HG02759 (cell line): ENCODE data around the gene TMEM184B.
A peak's percentile ranks its signal among the peaks of the same experiment; 100 is the strongest.

Experiments
- ATAC-seq: cut with Tn5 transposase; IDR thresholded peaks from one replicate; pipeline ENCODE4 v1.9.1; 2021; ENCODE audit warnings: mild to moderate bottlenecking, moderate library complexity; ENCODE audit not compliant: unreplicated experiment

The TMEM184B gene

DNA sequence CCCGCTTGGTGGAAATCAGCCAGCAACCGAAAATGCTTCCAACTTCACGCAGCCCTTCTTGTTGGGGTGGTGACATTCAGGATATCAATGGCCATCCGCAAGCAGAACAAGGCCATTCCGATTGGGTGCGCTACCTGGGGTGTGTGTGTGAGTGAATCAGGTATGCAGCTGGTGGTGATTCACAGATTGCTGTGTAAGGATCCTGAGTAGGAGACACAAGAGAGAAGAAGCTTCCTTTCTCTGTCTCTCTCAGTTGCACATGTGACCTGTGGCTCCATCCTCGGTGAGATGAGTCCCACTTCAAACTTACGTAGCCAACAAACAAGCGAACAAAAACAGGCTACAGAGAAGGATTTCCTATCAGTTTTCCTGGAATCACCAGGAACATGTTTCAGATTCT lies 9.6 kb upstream of the TMEM184B start:
- ATAC-seq, result no peak

DNA sequence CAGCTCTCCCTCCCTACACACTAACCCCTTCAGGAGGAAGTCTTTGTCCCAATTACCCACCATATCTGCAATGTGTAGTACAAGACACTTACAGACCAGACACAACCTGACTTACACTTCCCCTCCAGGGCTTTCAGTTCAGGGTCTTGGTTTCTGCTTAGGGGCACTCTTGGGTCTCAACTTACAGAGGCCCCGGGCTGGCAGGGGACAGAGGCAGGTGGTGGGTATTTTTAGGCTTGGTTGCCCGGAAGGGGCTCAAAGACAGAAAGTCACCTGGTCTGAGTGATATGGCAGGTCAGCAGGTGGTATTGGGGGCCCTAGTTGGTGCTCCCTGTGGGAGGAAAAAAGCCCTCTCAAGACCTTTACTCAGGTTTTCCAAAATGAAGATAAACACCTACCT lies 3.4 kb upstream of the TMEM184B start:
- ATAC-seq, result peak; percentile 34

DNA sequence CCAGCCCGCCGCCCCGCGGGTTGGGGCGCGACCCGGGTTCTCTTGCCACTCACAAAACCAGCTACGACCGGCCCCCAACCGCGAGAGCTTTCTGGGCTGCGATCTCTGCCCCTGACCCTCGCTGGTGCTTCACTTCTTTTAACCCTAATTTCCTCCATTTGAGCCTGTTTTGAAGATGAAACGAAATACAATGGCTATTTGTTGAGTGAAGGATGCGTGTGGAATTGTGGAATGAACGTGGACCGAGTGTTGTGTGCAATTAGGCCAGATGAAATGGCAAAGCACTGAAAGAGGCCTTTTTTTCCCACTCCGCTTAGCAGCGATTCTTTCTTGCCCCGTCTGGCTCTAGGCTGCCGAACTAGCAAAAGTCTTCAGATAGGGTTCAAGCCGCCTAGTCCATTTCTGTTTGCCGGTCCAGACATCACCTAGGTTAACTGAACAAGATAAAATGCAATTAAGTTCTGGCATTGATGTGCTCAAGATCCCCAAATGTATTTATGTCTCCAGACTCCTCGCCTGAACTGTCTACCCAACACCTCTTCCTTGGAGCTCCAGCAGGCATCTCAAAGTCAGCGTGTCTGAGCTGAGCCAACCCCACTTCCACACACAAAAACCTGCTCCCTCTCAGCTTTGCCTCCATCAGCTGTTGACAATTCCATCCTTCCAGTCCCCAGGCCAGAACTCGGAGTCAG lies 471 bp upstream of the TMEM184B start:
- no peak for ATAC-seq

DNA sequence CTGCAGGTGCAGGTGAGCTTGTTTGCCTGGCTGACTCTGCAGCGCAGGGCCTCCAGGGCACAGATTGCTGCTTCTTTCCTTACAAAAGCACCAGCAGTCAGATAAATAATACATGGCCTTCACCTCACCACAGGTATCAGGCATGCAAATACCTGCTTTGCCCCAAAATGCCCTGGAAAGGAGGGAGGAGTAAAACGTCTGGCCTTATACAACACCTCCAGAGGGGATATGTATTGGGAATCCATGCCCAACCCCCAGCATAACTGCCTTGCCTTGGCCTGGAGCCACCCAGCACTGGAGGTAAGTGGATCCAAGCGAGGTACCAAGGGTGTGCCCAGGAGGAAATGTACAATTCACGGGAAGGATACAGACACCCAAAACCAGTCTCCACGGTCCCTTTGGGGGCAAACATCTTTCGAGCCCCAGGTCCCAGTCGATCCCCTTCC lies 860 bp downstream of the TMEM184B start:
- no peak for ATAC-seq

DNA sequence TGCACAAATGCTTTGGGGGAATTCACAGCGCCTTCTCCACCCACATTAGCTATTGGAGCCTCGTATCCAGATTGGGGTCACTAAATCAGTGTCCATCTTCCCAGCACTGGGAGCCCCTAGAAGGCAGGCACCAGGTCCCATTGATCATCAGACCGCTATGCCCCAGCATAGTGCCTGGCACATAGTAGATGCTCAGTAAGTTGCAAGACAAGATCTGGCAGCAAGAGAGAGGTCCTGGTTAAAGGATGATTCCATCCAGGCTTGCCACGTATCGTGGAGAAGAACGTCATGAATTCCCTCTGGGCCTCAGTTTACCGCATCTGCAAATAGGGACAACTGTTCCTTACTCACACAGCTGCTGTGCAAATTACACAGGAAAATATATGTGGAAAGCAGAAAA lies 1.7 kb downstream of the TMEM184B start:
- no peak for ATAC-seq

DNA sequence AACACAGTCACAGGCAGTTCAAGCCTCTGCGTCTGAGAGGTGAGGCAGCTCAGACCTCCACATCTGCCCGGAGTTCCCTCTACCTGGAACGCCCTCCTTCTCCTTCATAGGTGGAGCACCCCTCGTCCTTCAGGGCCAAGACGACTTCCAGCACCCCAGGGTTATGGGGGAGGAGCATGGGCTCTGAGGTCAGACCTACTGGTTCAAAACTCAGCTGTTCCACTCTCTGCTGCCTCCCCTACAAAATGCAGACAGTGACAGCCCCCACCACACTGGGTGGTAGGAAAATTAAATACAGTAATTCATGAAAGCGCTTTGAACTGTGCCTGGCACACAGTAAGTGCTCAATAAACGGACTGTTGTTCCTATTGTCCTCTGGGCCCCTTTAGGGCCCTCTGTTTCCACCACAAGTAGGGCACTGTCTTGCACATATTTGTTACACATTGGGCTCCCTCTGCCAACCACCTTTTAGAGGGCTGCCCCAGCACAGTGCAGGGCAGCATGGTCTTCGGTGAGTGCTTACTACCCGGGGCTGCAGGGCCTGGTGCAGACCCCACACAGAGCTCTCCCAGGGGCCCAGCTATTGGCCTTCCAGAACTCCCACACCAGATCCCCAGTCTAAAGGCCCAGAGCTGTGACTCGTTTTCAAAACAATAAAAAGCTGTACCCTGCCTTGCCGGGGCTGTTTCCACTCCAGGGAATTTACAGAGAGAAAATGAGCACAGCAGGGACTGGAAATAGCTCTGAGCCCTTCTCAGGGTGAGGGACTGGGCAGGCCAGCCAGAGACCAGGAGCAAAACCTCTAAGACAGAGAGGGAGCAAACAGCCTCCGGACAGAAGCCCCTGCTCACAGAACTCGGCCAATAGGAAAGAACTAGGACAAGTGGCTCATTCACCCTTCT lies 2.5 kb downstream of the TMEM184B start:
- ATAC-seq, result no peak

DNA sequence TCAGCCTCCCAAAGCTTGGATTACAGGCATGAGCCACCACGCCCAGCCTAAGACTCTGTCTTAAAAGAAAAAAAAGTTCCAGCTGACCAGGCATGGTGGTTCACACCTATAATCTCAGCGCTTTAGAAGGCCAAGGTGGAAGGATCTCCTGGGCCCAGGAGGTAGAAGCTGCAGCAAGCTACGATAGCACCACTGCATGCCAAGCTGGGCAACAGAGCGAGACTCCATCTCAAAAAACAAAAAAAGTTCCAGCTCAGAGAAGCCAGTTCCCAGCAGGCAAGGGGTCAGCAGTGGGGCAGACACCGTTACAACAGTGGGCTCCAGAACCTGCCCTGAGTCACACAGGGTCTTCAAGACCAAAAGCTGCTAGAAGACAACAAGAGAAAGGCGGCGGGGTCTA lies 3.3 kb downstream of the TMEM184B start:
- ATAC-seq, result no peak

DNA sequence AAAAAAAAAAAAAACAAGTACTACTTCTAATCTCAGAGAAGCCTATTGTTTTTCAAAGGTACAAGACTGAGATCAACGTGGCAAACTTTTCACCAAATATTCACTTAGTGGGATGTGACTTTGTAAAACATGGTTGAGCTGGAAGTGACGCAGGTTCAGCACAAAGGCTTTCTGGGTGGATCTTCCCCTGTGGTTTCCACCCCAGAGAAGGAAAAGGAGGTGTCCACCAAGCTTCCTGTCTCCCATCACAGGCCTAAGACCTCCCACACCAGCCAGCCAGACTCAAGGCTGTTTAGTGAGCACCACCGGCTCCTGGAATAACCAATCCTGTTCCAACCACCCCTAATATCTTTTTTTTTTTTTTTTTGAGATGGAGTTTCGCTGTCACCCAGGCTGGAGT lies 5.7 kb downstream of the TMEM184B start:
- no peak for ATAC-seq

DNA sequence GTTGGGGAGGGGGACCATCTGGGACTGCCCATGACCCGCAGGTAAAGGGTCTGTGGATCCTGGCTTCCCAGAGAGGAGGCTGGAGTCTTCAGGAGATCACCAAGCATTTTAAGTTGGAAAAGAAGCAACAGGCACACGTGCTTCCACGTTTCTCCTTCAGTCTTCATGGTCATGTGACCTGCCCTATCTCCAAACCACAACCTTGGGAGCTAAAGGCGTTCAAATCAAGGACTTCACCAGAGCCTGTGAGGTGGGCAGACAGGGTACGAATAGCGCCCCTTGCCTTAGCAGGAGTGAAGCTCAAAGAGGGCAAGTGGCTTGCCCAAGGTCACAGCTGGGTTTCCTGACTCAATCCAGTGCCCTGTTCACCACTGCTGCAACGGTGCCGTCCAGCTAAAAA lies 6.7 kb downstream of the TMEM184B start:
- no peak for ATAC-seq

DNA sequence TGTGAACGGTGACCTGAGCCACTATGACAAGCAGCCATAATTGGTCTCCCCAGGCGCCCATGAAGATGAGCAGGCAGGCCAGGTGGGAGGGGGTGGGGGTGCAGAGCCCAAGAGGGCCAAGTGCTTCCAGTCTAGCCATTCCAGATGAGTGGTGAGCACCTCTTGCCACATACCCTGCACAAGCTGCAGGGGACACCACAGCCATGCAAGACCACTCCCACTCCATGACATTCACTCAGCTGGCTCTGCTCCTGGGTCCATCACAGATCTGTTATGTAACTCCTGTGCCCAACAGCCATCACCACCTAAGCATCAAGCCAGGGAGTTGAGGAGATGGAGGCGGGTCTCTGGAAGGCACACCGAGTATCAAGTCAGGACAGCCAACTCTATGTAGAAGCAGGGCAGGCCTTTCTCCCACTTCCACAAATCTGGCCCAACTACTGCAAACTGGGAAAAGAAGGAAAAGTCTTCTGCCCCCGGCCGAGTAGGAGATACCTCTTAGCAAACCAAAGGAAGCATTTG lies 8.4 kb downstream of the TMEM184B start:
- no peak for ATAC-seq

DNA sequence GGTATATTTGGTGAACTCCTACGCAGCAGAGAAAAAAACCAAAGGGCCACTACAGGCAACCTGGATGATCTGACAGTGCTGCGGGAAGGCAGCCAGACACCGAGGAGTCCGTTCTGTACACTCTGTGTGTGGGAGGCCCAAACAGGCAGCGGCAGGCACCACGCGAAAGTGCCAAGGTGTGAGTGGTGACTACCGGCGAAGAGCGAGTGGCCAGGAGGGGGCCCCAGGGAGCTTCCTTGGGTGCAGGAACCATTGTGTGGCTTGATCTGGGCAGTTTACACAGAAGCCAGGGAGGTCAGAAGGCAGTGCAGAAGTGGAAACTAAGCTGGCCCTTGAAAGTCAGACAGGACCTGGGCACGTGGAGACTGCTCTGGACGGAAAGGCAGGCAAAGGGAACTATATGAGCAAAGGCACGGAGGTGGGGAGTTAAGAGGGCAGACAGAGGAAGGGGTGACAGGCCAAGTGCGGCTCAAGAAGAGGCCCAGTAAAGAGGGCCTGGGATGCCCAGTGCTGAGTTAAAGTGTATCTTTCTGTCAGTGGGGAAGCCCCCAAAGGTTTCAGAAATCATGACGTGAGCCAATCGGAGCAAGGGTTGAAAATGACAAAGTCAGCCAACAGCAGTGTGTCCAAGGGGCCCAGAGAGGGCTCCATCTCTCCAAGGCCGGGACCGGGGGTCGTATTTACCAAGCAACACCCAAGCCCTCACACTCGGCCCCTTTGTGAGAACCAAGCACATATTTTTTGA lies 10.6 kb downstream of the TMEM184B start:
- ATAC-seq, result no peak

DNA sequence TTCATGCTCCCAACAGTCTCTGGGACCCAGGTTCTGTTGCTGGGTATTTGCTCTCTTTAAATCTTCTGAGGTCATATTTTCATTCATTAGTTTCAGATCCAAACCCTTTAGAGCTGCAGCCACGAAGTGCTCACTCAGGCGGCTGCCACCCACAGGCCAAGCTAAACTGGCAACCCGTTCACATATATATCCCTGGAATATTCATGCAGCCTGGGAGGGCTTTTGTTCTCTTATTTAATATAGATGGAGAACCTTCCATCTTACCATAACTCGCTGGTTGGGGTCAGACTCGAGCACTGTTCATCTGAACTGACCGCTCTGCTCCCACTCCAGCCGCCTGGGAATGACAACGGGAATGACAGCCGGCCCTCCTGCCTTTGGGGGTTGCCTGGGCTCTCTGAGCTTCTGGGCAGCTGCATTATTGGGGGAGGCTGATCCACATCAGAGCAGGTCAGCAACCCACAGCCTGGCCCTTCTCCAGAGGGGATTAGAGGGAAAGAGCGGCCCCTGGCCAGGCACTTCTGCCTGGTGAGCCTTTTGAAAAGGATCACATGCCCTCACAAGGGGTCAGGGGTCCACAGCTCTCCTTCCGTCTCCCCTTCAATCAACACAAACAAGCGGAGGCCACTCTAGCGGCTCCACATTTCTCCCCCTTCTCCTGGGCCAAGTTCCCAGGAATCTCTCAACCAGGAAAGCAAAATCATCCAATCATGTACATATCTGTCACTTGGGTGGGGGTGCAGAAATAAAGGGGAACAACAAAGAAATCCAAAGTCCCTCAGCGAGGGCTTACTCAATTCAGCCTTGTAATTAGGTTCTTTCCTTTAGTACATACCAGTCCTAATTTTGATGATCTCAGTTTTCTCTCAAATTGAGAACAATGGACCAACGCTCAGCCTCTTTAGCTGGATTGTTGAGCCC lies 11.8 kb downstream of the TMEM184B start:
- no peak for ATAC-seq

DNA sequence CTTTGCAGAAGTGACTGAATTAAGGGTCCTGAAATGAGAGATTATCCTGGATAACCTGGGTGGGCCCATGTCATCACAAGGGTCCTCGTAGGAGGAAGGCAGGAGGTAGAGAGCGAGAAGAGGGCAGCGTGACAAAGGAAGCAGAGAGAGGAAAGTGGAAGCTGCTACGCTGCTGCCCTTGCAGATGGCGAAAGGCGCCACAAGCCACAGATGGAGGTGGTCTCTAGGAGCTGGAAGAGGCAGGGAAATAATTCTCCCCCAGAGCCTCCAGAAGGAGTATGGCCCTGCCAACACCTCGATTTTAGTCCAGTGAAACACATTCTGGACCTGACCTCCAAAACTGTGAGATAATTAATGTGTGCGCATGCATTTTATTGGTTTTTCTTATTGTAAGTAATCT lies 13.4 kb downstream of the TMEM184B start:
- ATAC-seq, result no peak

DNA sequence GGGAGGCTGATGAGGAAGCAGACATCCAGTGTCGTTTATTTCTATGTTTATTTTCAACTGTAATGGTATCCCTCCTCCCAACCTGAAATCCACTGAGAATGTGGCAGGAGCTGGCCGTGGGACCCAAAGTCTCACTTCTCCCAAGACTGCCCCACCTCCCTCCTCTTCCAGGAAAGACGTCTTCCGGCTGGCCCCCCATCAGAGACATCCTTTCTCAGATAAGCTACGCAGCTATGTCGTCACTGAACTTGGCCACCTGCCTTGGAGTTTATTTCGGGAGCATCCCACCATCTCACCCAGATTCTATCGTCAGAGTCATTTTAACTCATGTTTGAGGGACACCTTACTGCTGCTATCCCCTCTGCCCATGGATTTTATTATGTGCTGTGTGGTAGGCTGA lies 13.9 kb downstream of the TMEM184B start:
- ATAC-seq, result no peak

DNA sequence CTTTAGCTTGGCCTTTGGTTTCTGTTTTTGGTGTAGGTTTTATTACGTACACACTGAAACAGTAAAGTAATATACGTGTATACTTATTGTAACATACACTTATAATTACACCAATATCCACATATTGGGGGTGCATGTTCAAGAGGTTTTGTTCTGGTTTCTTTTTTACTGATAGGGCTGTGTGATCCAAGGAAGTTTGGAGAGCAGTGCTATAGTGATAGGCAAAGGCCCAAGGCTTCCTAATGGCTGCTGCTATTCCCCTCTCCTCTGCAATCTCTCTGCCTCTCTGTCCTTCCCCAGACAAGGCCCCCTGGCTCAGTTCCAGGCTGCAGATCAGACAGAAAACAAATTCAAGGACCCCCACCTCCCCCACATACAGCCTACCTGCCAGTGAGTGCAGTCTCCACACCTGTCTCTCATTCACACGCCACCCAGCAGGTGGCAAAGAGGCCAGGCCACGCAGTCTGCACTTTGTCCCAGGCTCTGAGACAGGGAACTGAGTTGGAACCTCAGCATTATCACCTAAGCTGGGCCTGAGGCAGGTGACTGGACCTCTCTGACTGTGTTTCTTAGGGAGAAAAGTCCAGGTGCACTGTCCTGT lies 15.1 kb downstream of the TMEM184B start:
- no peak for ATAC-seq

DNA sequence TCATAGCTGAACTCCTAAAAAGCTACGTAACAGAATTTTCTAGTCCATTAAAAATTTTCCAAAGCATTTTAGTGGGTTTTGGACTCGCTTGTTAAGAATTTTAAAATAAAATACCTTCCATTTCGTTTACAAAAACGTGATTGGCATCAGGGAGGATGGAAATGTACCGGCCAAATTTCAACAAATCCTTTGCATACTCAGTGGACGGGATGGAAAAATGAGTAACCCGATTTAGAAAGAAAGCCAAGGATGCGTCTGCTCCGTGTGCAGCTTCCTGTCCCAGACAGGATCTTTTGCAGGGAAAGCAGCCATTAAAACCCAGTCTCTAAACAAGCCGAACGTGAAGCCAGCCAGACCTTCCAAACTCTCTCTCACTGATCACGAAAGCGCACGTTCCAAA lies 15.6 kb downstream of the TMEM184B start:
- no peak for ATAC-seq

DNA sequence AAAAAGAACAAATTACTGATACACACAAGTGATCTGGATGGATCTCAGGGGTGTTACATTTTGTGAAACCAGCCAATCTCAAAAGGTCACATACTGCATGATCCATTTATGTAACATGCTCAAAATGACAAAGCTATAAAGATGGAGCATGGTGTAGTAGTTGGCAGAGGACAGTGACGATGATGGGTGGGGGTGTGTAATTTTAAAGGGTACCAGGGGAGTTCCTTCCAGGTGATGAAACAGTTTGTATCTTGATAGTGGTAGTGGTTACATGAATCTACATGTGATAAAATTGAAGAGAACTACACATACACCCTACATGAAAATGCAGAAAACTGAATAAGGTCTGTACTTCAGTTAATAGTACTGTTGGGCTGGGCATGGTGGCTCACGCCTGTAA lies 17.1 kb downstream of the TMEM184B start:
- no peak for ATAC-seq

DNA sequence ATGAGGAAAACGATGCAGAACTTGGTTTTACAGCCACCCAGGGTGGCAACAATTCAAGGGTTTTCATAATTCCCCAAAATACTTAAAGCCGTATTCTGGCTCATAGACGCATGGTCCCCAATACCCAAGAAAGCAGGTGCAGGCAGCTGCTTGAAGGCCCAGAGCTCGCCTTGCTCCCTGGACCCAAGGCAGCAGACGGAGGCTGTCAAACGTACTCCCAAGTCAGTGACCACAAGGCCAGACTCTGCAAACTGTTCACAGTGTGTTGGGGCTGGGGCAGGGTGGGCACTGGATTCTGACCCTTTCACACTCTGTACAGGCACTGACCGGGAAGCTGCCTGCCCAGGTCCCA lies 21.5 kb downstream of the TMEM184B start:
- no peak for ATAC-seq

DNA sequence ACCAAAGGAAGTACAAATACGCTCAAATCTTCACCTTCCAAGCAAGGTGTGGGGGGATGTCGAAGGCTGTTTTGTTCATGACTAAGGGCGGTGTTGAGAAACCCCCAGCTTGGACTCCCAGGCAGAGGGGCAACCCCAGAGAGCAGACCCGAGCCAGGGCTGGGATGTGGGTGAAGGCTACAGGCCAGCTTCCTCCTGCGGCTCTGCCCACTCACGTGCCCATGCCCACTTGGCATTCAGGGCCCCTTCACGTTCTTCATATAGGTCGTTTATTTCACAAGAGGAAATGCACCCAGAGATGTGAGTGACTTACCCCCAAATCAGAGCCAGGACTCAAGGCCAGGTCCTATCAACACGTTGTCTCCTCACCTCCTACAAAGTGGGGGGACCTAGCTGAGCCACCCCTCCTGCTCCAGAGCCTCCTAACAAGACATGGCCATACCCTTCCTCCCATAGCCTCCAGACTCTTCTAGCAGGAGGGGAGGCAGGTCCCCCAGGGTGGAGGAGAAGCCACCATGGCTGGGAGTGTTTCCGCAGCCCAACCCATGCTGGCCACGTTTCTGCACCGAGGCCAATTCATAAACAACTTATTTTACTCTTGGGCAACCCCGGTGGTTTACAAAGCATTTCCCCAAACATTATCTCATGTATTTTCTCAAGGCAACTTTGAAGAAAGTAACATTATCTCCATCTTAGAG lies 22.0 kb downstream of the TMEM184B start:
- no peak for ATAC-seq
